ENCODE data around the gene SEMA3E.

The SEMA3E gene

DNA sequence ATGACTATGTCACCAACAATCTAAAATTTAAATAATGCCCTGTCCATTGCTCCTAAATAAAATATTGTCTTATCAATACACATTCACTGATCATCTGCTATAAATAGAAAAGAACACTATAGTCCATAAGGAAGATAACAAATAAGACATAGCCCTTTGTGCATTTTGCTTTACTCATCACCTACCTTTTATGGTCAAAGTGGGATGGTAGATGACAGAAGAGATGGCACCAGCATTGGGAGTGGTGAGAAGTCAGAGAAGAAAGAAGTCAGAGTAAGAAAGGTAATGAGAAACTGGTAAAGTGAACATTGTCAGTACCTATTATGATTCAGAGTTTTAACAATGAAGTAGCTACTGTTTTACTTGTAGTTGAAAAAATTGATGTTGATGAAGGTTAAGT lies 31.1 kb downstream of the SEMA3E start:
- TF ChIP-seq, protein P1, sequence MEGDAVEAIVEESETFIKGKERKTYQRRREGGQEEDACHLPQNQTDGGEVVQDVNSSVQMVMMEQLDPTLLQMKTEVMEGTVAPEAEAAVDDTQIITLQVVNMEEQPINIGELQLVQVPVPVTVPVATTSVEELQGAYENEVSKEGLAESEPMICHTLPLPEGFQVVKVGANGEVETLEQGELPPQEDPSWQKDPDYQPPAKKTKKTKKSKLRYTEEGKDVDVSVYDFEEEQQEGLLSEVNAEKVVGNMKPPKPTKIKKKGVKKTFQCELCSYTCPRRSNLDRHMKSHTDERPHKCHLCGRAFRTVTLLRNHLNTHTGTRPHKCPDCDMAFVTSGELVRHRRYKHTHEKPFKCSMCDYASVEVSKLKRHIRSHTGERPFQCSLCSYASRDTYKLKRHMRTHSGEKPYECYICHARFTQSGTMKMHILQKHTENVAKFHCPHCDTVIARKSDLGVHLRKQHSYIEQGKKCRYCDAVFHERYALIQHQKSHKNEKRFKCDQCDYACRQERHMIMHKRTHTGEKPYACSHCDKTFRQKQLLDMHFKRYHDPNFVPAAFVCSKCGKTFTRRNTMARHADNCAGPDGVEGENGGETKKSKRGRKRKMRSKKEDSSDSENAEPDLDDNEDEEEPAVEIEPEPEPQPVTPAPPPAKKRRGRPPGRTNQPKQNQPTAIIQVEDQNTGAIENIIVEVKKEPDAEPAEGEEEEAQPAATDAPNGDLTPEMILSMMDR (IDR thresholded peaks at IDR 0.05; ENCODE audit: low read depth, low read length, missing control alignments) = no peak
- in situ Hi-C loops (cut with HindIII; ENCODE audit: low sequenced_read_pairs) = no loop called here
- no peak overlapping the region for H3K4me3 ChIP-seq (ENCODE audit: low read depth, low read length)
- DNase-seq (ENCODE audit: low read depth) = no peak

DNA sequence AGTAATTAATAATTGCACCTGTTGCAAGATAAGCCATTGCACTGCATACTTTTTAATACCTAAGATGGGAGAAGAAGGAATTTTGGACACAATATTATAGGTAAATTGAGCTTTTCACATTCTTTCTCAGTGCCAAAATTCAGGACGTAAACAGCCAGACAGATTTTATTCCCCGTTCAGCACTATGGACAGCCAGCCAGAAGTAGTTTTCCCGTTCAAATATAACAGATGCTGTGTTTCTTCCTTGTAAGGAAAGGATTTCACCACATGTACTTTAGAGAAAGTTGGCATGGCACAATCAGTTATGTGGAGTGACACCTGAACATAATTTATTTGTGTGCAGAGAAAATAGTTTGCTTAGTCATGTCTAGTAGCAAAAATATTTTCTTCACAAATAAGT lies 34.8 kb downstream of the SEMA3E start:
- H3K4me3 ChIP-seq (ENCODE audit: low read depth, low read length) = no peak overlapping the region
- TF ChIP-seq, protein P1 (IDR thresholded peaks at IDR 0.05; ENCODE audit: low read depth, low read length, missing control alignments) = no peak
- in situ Hi-C loops (cut with HindIII; ENCODE audit: low sequenced_read_pairs) = no loop called here
- no peak for DNase-seq (ENCODE audit: low read depth)

DNA sequence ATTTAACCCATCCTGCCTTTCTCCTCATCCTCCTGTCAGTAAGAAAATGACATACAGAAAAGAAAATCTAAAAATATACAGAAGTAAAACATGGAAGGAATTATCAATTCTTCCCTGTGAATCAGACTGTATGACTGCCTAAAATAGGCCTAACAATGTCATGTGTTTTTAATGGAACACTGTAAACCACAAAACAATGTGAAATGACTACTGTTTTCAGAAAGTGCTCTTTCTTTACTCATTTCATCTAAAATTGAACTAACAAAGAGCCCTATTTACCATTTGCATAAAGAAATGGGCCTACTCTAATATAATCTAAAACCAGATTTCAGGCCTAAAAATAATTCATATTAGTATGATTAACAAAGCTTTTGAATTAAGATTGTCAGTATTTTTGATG lies 35.7 kb downstream of the SEMA3E start:
- DNase-seq (ENCODE audit: low read depth) = no peak
- in situ Hi-C loops (cut with HindIII; ENCODE audit: low sequenced_read_pairs) = no loop called here
- TF ChIP-seq, protein P1 (IDR thresholded peaks at IDR 0.05; ENCODE audit: low read depth, low read length, missing control alignments) = no peak
- H3K4me3 ChIP-seq (ENCODE audit: low read depth, low read length) = no peak overlapping the region

DNA sequence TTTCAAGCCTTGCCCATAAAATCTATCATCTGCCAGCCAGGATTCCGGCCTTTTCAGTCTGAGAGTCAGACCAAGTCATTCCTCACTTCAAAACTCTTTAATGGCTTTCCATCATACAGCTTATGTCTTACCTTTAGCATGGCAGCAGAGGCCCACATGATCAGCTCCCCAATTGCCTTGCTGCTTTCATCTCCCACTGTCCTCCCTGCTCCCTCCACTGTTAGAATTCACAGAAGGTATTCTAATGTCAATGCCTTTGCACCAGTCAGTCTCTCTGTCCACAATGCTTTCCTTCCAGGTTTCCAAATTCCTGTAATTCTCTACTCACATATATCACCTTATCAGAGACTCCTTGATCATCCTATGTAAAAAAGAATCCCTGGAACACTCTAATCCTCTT lies 37.2 kb downstream of the SEMA3E start:
- DNase-seq (ENCODE audit: low read depth) = no peak
- in situ Hi-C loops (cut with HindIII; ENCODE audit: low sequenced_read_pairs) = no loop called here
- TF ChIP-seq, protein P1 (IDR thresholded peaks at IDR 0.05; ENCODE audit: low read depth, low read length, missing control alignments) = no peak
- no peak overlapping the region for H3K4me3 ChIP-seq (ENCODE audit: low read depth, low read length)

DNA sequence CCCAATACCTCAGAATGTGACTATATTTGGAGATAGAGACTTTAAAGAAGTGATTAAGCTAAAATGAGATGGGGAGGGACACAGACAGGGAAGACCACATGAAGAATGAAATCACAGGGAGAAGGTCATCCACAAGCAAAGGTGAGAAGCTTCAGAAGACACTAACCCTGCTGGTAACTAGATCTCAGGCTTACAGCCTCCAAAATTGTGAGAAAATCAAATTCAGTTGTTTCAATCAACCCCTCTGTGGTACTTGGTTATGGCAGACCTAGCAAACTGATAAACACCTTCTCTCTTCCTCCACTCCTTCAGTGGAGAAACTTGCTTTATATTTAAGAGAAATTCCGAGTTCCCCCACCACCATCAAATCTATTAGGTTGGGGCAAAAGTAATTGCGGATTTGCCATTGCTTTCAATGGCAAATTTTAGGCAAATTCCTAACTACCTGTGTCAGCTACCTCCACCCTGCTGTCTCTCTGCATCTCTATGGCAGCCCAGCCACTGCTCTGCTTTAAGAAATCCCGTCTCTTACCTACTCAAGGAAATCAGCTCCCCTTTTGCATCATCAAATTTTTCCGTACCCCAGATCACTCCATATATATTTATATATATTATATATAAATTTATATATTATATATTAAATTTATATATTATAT lies 38.2 kb downstream of the SEMA3E start:
- no peak for DNase-seq (ENCODE audit: low read depth)
- TF ChIP-seq, protein P1 (IDR thresholded peaks at IDR 0.05; ENCODE audit: low read depth, low read length, missing control alignments) = no peak
- no peak overlapping the region for H3K4me3 ChIP-seq (ENCODE audit: low read depth, low read length)
- in situ Hi-C loops (cut with HindIII; ENCODE audit: low sequenced_read_pairs) = no loop called here

DNA sequence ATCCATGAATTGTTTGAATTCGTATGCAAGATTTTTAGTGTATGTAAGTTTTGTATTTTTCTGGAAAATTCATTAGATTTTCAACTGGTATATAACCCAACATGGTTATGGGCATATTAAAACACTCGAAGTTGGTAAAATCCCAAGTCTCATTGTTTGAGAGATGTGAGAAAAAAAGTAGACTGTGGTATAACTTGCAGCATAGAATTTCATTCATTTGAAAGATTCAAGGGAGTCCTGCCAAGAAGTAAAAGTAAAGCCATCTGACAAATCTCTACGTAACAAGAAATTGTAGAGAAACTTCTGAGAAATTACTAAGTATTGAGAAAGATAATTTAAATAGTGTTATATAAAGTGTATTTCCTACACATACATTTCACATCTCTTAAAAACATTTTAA lies 40.2 kb downstream of the SEMA3E start:
- TF ChIP-seq, protein P1 (IDR thresholded peaks at IDR 0.05; ENCODE audit: low read depth, low read length, missing control alignments) = no peak
- DNase-seq (ENCODE audit: low read depth) = no peak
- no peak overlapping the region for H3K4me3 ChIP-seq (ENCODE audit: low read depth, low read length)
- in situ Hi-C loops (cut with HindIII; ENCODE audit: low sequenced_read_pairs) = no loop called here

Data from astrocyte of the cerebellum (primary cell).